ENCODE results near the gene RHBG.

The RHBG gene

GRCh38 chr1:156428746-156429288, 59.8 kb downstream of the RHBG start:
- DNase-seq, result no peak

- DNase-seq, result no peak
These were observed 60.5 kb downstream of the RHBG start for GRCh38 chr1:156429313-156430060.

- no peak for DNase-seq
These were observed 61.3 kb downstream of the RHBG start for GRCh38 chr1:156430303-156430702.

- DNase-seq, result no peak
These were observed 61.9 kb downstream of the RHBG start for GRCh38 chr1:156430866-156431265.

- no peak for DNase-seq
These were observed 62.4 kb downstream of the RHBG start for GRCh38 chr1:156431366-156431765.

- no peak for DNase-seq
These were observed 63.0 kb downstream of the RHBG start for GRCh38 chr1:156431769-156432668.

- DNase-seq, result no peak
These were observed 63.6 kb downstream of the RHBG start for GRCh38 chr1:156432669-156433018.

GRCh38 chr1:156433032-156433431, 64.0 kb downstream of the RHBG start:
- DNase-seq, result no peak

- no peak for DNase-seq
These were observed 64.6 kb downstream of the RHBG start for GRCh38 chr1:156433602-156434001.
